A673 (cell line): Measurements from ENCODE around the gene RNF223. TPM values are rescaled to one million over a fixed set of nuclear protein-coding genes. Genes with fewer than 3 reads are reported as not detected.

ENCODE experiments used
- BruUV-seq: library from RNA; stranded (reverse); fragments of 400-500 nt; replicated peaks from 2 replicates; lab custom pipeline; 2021; lab: Mats Ljungman, UMichigan
- CTCF ChIA-PET: fragments of 300-600 bp; sonication (Branson Sonifier 250); formaldehyde crosslinking; loops from one replicate; lab custom pipeline; 2022; ENCODE audit warnings: antibody characterized with exemption; lab: Charles Lee
- POLR2A ChIA-PET: fragments of 300-600 bp; sonication (Branson Sonifier 250); formaldehyde crosslinking; loops from one replicate; lab custom pipeline; 2022; ENCODE audit warnings: antibody characterized with exemption; ENCODE audit not compliant: low non-redundant PET; lab: Charles Lee
- DNase-seq: peaks from one replicate; pipeline ENCODE4 v3.0.0-alpha.2; 2015; ENCODE audit warnings: low spot score
- H3K27ac ChIP-seq: fragments of 200-600 bp; sonication (generic); 2 replicates; pipeline ENCODE4 v1.5.1; 2016; ENCODE audit warnings: mixed run types, low read depth, mild to moderate bottlenecking, mixed read lengths, antibody characterized with exemption, low read length; ENCODE audit not compliant: poor library complexity, severe bottlenecking
- H3K27me3 ChIP-seq: fragments of 200-600 bp; sonication (generic); replicated peaks from 2 replicates; pipeline ENCODE4 v1.6.1; 2017; ENCODE audit warnings: mixed run types, low read depth, mild to moderate bottlenecking, mixed read lengths, antibody characterized with exemption, low read length; ENCODE audit not compliant: insufficient read depth, poor library complexity
- H3K36me3 ChIP-seq: fragments of 200-600 bp; sonication (generic); 2 replicates; pipeline ENCODE4 v1.6.1; 2016; ENCODE audit warnings: mixed run types, mild to moderate bottlenecking, mixed read lengths, antibody characterized with exemption, low read length; ENCODE audit not compliant: insufficient read depth, poor library complexity, severe bottlenecking
- H3K4me1 ChIP-seq: fragments of 200-600 bp; sonication (generic); 2 replicates; pipeline ENCODE4 v1.6.1; 2017; ENCODE audit warnings: mixed run types, mild to moderate bottlenecking, mixed read lengths, antibody characterized with exemption, low read length; ENCODE audit not compliant: insufficient read depth, poor library complexity, severe bottlenecking
- H3K4me3 ChIP-seq: fragments of 200-600 bp; sonication (generic); 2 replicates; pipeline ENCODE4 v1.5.1; 2016; ENCODE audit warnings: low read depth, mixed run types, mild to moderate bottlenecking, mixed read lengths, low read length; ENCODE audit not compliant: poor library complexity, severe bottlenecking
- H3K9me3 ChIP-seq: fragments of 200-600 bp; sonication (generic); 2 replicates; pipeline ENCODE4 v1.6.1; 2016; ENCODE audit warnings: mixed run types, low read depth, mild to moderate bottlenecking, mixed read lengths, antibody characterized with exemption, low read length; ENCODE audit not compliant: poor library complexity, severe bottlenecking
- CTCF ChIP-seq: fragments of 300-800, 200-600 bp; sonication (generic); conservative IDR thresholded peaks from 2 replicates; pipeline ENCODE4 v1.5.1; 2017; ENCODE audit warnings: low read depth, mild to moderate bottlenecking, antibody characterized with exemption, low read length, moderate library complexity, mixed read lengths
- EZH2 ChIP-seq: fragments of 200-600 bp; sonication (generic); IDR thresholded peaks from 2 replicates; pipeline ENCODE4 v1.6.1; 2017; ENCODE audit warnings: borderline replicate concordance, low read depth, mild to moderate bottlenecking, mixed read lengths, antibody characterized with exemption, low read length; ENCODE audit not compliant: poor library complexity, severe bottlenecking
- intact Hi-C: fragments of 100-400 bp; cut with micrococcal nuclease; formaldehyde crosslinking; loops from one replicate; pipeline ENCODE4 v1.10.0; 2022; ENCODE audit not compliant: unreplicated experiment
- total RNA-seq: library from RNA; stranded (reverse); gene quantifications from 2 replicates; pipeline ENCODE4 v1.2.3, GENCODE V29; 2021

The RNF223 gene
- total RNA-seq, 1 experiment from 2014 or later, result not detected

- ChIA-PET POLR2A (no interaction called here), CTCF (no interaction called here)
- Histone ChIP-seq H3K27ac (no peak overlapping the region), H3K36me3 (no peaks in the 10 kb centered on the region), H3K4me3 (no peak overlapping the region), H3K4me1 (peaks cover 36% of the 10 kb centered on the region), H3K27me3 (no peaks in the 10 kb centered on the region), H3K9me3 (no peaks in the 10 kb centered on the region)
- no TSS peak for BruUV-seq
- no peak for DNase-seq
- no peak for TF ChIP-seq CTCF
- no peak for TF ChIP-seq EZH2
- intact Hi-C loops, result loop anchor here (10.0 kb wide), 1 partner anchor 79 kb away; the partner anchor contains the start of gene C1orf159
Observed at GRCh38 chr1:1035291-1035943, 38.7 kb downstream of the RNF223 start.

- CTCF ChIA-PET, result no interaction called here
- peaks cover 26% of the 10 kb centered on the region for H3K4me1 ChIP-seq
- TF ChIP-seq CTCF (no peak), EZH2 (no peak)
- H3K27me3 ChIP-seq, result no peaks in the 10 kb centered on the region
- H3K4me3 ChIP-seq, result no peak overlapping the region
- H3K36me3 ChIP-seq, result no peaks in the 10 kb centered on the region
- no peak overlapping the region for H3K27ac ChIP-seq
- no TSS peak for BruUV-seq
- no peak for DNase-seq
- POLR2A ChIA-PET, result no interaction called here
- intact Hi-C loops, result loop anchor here (10.0 kb wide), 1 partner anchor 80 kb away; the partner anchor contains the start of gene C1orf159
- H3K9me3 ChIP-seq, result no peaks in the 10 kb centered on the region
Observed at GRCh38 chr1:1034439-1034781, 39.7 kb downstream of the RNF223 start.

- CTCF ChIA-PET, result interaction anchor here (0.6 kb wide), 1 partner anchor 82 kb away, joined by 3 read pairs; the partner anchor contains the start of gene C1orf159
- Histone ChIP-seq H3K4me1 (peaks cover 20% of the 10 kb centered on the region), H3K4me3 (peak overlapping the region; percentile 48), H3K36me3 (no peaks in the 10 kb centered on the region), H3K27me3 (no peaks in the 10 kb centered on the region), H3K27ac (no peak overlapping the region), H3K9me3 (no peaks in the 10 kb centered on the region)
- intact Hi-C loops, result loop anchor here (10.0 kb wide), 1 partner anchor 81 kb away; the partner anchor contains the start of gene C1orf159
- no TSS peak for BruUV-seq
- POLR2A ChIA-PET, result no interaction called here
- DNase-seq, result no peak
- TF ChIP-seq EZH2 (no peak), CTCF (no peak)
Observed at GRCh38 chr1:1033731-1034438, 40.2 kb downstream of the RNF223 start.
